Activated T-helper 9 cell treated with anti-CD3 and anti-CD28 coated beads, Interleukin-2, amount 50 U/mL, for 16 hours (primary cell): ENCODE results near the gene FAIM.
"Not testable (repeated sequence)": the region's sequence is repeated elsewhere in the genome, so short reads cannot be mapped to it uniquely, and the experiment has no call there.

Experiments used
- DNase-seq: peaks from one replicate; pipeline ENCODE4 v3.0.0-alpha.2; 2020; ENCODE audit warnings: low read depth

FAIM gene

GRCh38 chr3:138680974-138681373 is 72.4 kb downstream of the FAIM start:
- not testable (repeated sequence) for DNase-seq

- DNase-seq, result no peak
Measured at GRCh38 chr3:138681463-138682220, 73.1 kb downstream of the FAIM start.

DNA sequence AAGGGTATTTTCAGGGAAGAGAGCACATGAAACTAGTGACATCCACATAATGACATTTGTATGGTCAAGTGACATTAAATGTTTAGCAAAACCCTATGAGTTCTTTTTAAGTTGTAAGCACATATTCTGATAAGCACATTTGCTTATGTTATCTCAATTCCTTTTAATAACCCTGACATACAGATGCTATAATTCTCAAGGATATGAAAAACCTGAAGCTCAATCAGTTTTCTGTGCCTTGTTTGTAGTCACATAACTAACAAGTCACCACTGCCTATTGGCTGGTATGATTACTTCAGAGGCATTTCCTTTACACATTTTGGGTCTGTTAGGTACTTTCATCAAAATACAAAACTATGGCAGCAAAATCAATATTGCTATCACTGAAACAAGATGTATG is 74.1 kb downstream of the FAIM start:
- no peak for DNase-seq
